Measurements from ENCODE around the gene IL20RB. TPM values are rescaled to one million over a fixed set of nuclear protein-coding genes. Genes with fewer than 3 reads are reported as not detected.

The IL20RB gene
- total and polyA plus RNA-seq, 2 donors (not counting 3 experiments of a cell fraction or from before 2014, with no cell fraction given) = 0.79 to 1.6 TPM

- Histone ChIP-seq H3K36me3 (ENCODE audit: control insufficient read depth in 2 of 2, extremely low read depth in 1 of 2, insufficient read depth in 2 of 2, low read length in 2 of 2) (no peaks in the 10 kb centered on the region), H3K79me2 (ENCODE audit: control insufficient read depth, insufficient read depth, low read length) (peaks cover 61% of the 10 kb centered on the region), H3K27me3 (ENCODE audit: control insufficient read depth in 2 of 2, insufficient read depth in 2 of 2, low read length in 2 of 2) (no peaks in the 10 kb centered on the region), H3K4me1 (ENCODE audit: control insufficient read depth, extremely low read depth, insufficient read depth, low read length) (peaks cover 22% of the 10 kb centered on the region), H4K20me1 (replicated peaks; ENCODE audit: control insufficient read depth, extremely low read depth, insufficient read depth, low read length) (no peaks in the 10 kb centered on the region), H3K4me2 (ENCODE audit: insufficient read depth, low read length) (peak overlapping the region; percentile 18), H2AFZ (ENCODE audit: low read depth, low read length) (no peak overlapping the region), H3K9me1 (replicated peaks; ENCODE audit: control insufficient read depth, extremely low read depth, insufficient read depth, low read length) (no peaks in the 10 kb centered on the region), H3K4me3 (replicated peaks in 1 of 3; ENCODE audit: insufficient read depth in 1 of 3, low read depth in 1 of 3, low read length in 3 of 3) (peak overlapping the region in 1 of 3 experiments; percentile 33), H3K9me3 (replicated peaks; ENCODE audit: control insufficient read depth, insufficient read depth, low read length) (no peaks in the 10 kb centered on the region), H3K27ac (ENCODE audit: insufficient read depth, low read depth, low read length) (peak overlapping the region; percentile 62), H3K9ac (replicated peaks; ENCODE audit: extremely low read depth, insufficient read depth, low read length) (peak overlapping the region; percentile 43)
- FAIRE-seq (no peak), DNase-seq (ENCODE audit: low read depth, low spot score) (peak; percentile 89)
- TF ChIP-seq MYC (IDR thresholded peaks at IDR 0.05; ENCODE audit: low read depth, low read length) (no peak), POLR2A (IDR thresholded peaks at IDR 0.05; ENCODE audit: low read depth, low read length) (no peak), FOS (IDR thresholded peaks at IDR 0.05; ENCODE audit: borderline replicate concordance, insufficient read depth, low read length) (no peak), POLR2AphosphoS5 (IDR thresholded peaks at IDR 0.05; ENCODE audit: insufficient read depth, low read depth, low read length) (no peak), JUN (IDR thresholded peaks at IDR 0.05; ENCODE audit: borderline replicate concordance, insufficient read depth, insufficient read length, low read depth) (no peak), GATA2 (IDR thresholded peaks at IDR 0.05; ENCODE audit: insufficient read depth, insufficient read length, low read depth, low read length) (no peak), EZH2 (IDR thresholded peaks at IDR 0.05; ENCODE audit: borderline replicate concordance, low read depth, low read length, severe bottlenecking) (no peak)
- TF ChIP-seq, protein P1, sequence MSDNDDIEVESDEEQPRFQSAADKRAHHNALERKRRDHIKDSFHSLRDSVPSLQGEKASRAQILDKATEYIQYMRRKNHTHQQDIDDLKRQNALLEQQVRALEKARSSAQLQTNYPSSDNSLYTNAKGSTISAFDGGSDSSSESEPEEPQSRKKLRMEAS (IDR thresholded peaks at IDR 0.05; ENCODE audit: insufficient read depth, insufficient read length) = no peak
- TF ChIP-seq, protein P2, sequence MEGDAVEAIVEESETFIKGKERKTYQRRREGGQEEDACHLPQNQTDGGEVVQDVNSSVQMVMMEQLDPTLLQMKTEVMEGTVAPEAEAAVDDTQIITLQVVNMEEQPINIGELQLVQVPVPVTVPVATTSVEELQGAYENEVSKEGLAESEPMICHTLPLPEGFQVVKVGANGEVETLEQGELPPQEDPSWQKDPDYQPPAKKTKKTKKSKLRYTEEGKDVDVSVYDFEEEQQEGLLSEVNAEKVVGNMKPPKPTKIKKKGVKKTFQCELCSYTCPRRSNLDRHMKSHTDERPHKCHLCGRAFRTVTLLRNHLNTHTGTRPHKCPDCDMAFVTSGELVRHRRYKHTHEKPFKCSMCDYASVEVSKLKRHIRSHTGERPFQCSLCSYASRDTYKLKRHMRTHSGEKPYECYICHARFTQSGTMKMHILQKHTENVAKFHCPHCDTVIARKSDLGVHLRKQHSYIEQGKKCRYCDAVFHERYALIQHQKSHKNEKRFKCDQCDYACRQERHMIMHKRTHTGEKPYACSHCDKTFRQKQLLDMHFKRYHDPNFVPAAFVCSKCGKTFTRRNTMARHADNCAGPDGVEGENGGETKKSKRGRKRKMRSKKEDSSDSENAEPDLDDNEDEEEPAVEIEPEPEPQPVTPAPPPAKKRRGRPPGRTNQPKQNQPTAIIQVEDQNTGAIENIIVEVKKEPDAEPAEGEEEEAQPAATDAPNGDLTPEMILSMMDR (IDR thresholded peaks at IDR 0.05; ENCODE audit: extremely low read depth in 1 of 2, insufficient read depth in 1 of 2, low read depth in 1 of 2, low read length in 2 of 2) = no peak
- ChIA-PET CTCF (interaction anchor here (1.0 to 1.9 kb wide), 6 partner anchors 9 to 185 kb away, joined by 3 to 8 read pairs (median 4); partner anchors contain the start of gene NCK1), POLR2A (no interaction called here)
- no TSS peak for BruUV-seq (replicated peaks)
- intact Hi-C loops (cut with micrococcal nuclease) (loop anchor here (1.0 to 5.0 kb wide), 3 partner anchors 19 to 75 kb away; partner anchors contain the start of gene NCK1), dilution Hi-C loops (cut with MboI; ENCODE audit: extremely low pct_ligation_motif_present, low sequenced_read_pairs) (no loop called here)
Measured at GRCh38 chr3:136937851-136938250, 19.9 kb upstream of the IL20RB start.

Data from endothelial cell of umbilical vein (primary cell).